H1 (cell line): ENCODE results near the gene SPAG16. TPM values are rescaled to one million over a fixed set of nuclear protein-coding genes. Genes with fewer than 3 reads are reported as not detected.

ENCODE experiments used
- CTCF ChIA-PET: fragments of 300-600 bp; sonication (Branson Sonifier 250); formaldehyde crosslinking; loops from one replicate; lab custom pipeline; 2021; ENCODE audit not compliant: partially characterized antibody; lab: Charles Lee
- POLR2A ChIA-PET: fragments of 300-600 bp; sonication (Branson Sonifier 250); formaldehyde crosslinking; loops from one replicate; lab custom pipeline; 2021; ENCODE audit warnings: inconsistent platforms; ENCODE audit not compliant: partially characterized antibody; lab: Charles Lee
- DNase-seq, 2 experiments: peaks; one replicate each; pipeline versions ENCODE4 v3.0.0 to v3.0.0-alpha.2; 2010 to 2022; ENCODE audit warnings: low spot score in 2 of 2, low read depth in 1 of 2, mixed read lengths in 1 of 2
- FAIRE-seq: peaks from 2 replicates; lab custom pipeline; 2011; peaks lifted over from hg19 to GRCh38; lab: Jason Lieb, UNC
- H2AFZ ChIP-seq: 2 replicates; pipeline ENCODE4 v1.8.1; 2012; ENCODE audit warnings: low read length, inconsistent platforms
- H2AK5ac ChIP-seq: 2 replicates; pipeline ENCODE4 v1.6.1; 2013; ENCODE audit warnings: low read depth, low read length
- H2BK120ac ChIP-seq: replicated peaks from 2 replicates; pipeline ENCODE3; 2013; ENCODE audit warnings: low read depth, low read length, inconsistent platforms
- H2BK12ac ChIP-seq: 2 replicates; pipeline ENCODE4 v1.6.1; 2013; ENCODE audit warnings: low read depth, low read length
- H2BK15ac ChIP-seq: 2 replicates; pipeline ENCODE4 v1.6.1; 2013; ENCODE audit warnings: low read length
- H2BK20ac ChIP-seq: 2 replicates; pipeline ENCODE4 v1.6.1; 2013; ENCODE audit warnings: low read length
- H2BK5ac ChIP-seq: 2 replicates; pipeline ENCODE4 v1.6.1; 2013; ENCODE audit warnings: low read depth, low read length
- H3K14ac ChIP-seq: 2 replicates; pipeline ENCODE4 v1.6.1; 2013; ENCODE audit warnings: inconsistent platforms; ENCODE audit not compliant: insufficient read length
- H3K18ac ChIP-seq: 2 replicates; pipeline ENCODE4 v1.6.1; 2013; ENCODE audit warnings: low read length; ENCODE audit errors: extremely low read depth
- H3K23ac ChIP-seq: 2 replicates; pipeline ENCODE4 v1.6.1; 2013; ENCODE audit warnings: inconsistent platforms; ENCODE audit not compliant: insufficient read length
- H3K23me2 ChIP-seq: 2 replicates; pipeline ENCODE4 v1.6.1; 2013; ENCODE audit warnings: low read depth, low read length
- H3K27ac ChIP-seq: 2 replicates; pipeline ENCODE4 v1.6.1; 2011; ENCODE audit warnings: low read depth, low read length, inconsistent platforms
- H3K27me3 ChIP-seq, 4 experiments: replicated peaks in 1 of 4; 1 replicate in 1 of 4; 2 replicates in 3 of 4; pipeline versions ENCODE4 v1.6.1 to v1.8.1; 2011 to 2013; ENCODE audit warnings: low read length in 3 of 4, mild to moderate bottlenecking in 3 of 4, inconsistent platforms in 2 of 4, mixed read lengths in 2 of 4, moderate library complexity in 1 of 4; ENCODE audit not compliant: control insufficient read depth in 3 of 4, insufficient read depth in 3 of 4; ENCODE audit errors: extremely low read depth in 1 of 4
- H3K36me3 ChIP-seq, 4 experiments: 2 replicates each; pipeline versions ENCODE4 v1.6.1 to v1.8.1; 2011 to 2013; ENCODE audit warnings: mild to moderate bottlenecking in 4 of 4, low read length in 3 of 4, moderate library complexity in 2 of 4, control low read depth in 1 of 4, inconsistent platforms in 1 of 4; ENCODE audit not compliant: insufficient read depth in 4 of 4, control insufficient read depth in 2 of 4
- H3K4ac ChIP-seq: replicated peaks from 2 replicates; pipeline ENCODE3; 2013; ENCODE audit warnings: low read length, low read depth, mixed read lengths, inconsistent platforms; ENCODE audit not compliant: insufficient read length
- H3K4me1 ChIP-seq, 4 experiments: replicated peaks in 1 of 4; 1 replicate in 1 of 4; 2 replicates in 3 of 4; pipeline versions ENCODE4 v1.6.1 to v1.8.1; 2011 to 2013; ENCODE audit warnings: low read length in 3 of 4, inconsistent platforms in 2 of 4, mixed read lengths in 1 of 4; ENCODE audit not compliant: insufficient read depth in 4 of 4, control insufficient read depth in 3 of 4
- H3K4me2 ChIP-seq, 2 experiments: 2 replicates each; pipeline versions ENCODE4 v1.6.1 to v1.8.1; 2011 to 2013; ENCODE audit warnings: low read depth in 2 of 2, low read length in 2 of 2, control low read depth in 1 of 2, inconsistent platforms in 1 of 2, mild to moderate bottlenecking in 1 of 2; ENCODE audit not compliant: insufficient read depth in 1 of 2
- H3K4me3 ChIP-seq, 4 experiments: fragments of 200-600, 300-600 bp in 1 of 4; sonication (generic), shearing (Covaris generic), sonication (Bioruptor Twin) in 1 of 4; 2 replicates each; pipeline versions ENCODE4 v1.5.1 to v1.8.1; 2011 to 2016; ENCODE audit warnings: low read length in 4 of 4, low read depth in 3 of 4, control low read depth in 2 of 4, inconsistent platforms in 2 of 4, mild to moderate bottlenecking in 2 of 4, mixed read lengths in 1 of 4, moderate library complexity in 1 of 4; ENCODE audit not compliant: insufficient read depth in 2 of 4; ENCODE audit errors: extremely low read depth in 1 of 4
- H3K56ac ChIP-seq: replicated peaks from 2 replicates; pipeline ENCODE3; 2013; ENCODE audit warnings: low read depth, mild to moderate bottlenecking, mixed read lengths, low read length, inconsistent platforms; ENCODE audit not compliant: insufficient read length
- H3K79me1 ChIP-seq: 2 replicates; pipeline ENCODE4 v1.6.1; 2013; ENCODE audit warnings: low read depth, low read length, control low read depth
- H3K79me2 ChIP-seq, 2 experiments: 2 replicates each; pipeline versions ENCODE4 v1.6.1 to v1.8.1; 2012 to 2013; ENCODE audit warnings: low read length in 2 of 2, mild to moderate bottlenecking in 2 of 2, inconsistent platforms in 1 of 2; ENCODE audit not compliant: insufficient read depth in 2 of 2, control insufficient read depth in 1 of 2
- H3K9ac ChIP-seq, 4 experiments: replicated peaks in 1 of 4; 1 replicate in 1 of 4; 2 replicates in 3 of 4; pipeline versions ENCODE4 v1.6.1 to v1.8.1; 2011 to 2013; ENCODE audit warnings: low read depth in 3 of 4, low read length in 3 of 4, control low read depth in 2 of 4, mild to moderate bottlenecking in 2 of 4, moderate library complexity in 2 of 4, inconsistent platforms in 1 of 4; ENCODE audit errors: extremely low read depth in 1 of 4
- H3K9me3 ChIP-seq, 2 experiments: 2 replicates each; pipeline versions ENCODE4 v1.6.1 to v1.8.1; 2012 to 2013; ENCODE audit warnings: mild to moderate bottlenecking in 2 of 2, moderate library complexity in 2 of 2, control low read depth in 1 of 2, inconsistent platforms in 1 of 2, low read depth in 1 of 2, low read length in 1 of 2, mixed read lengths in 1 of 2; ENCODE audit not compliant: insufficient read depth in 2 of 2
- H4K20me1 ChIP-seq, 2 experiments: replicated peaks in 1 of 2; 2 replicates each; pipeline versions ENCODE3 to v1.8.1; 2011 to 2013; ENCODE audit warnings: inconsistent platforms in 2 of 2, low read length in 2 of 2, mild to moderate bottlenecking in 1 of 2; ENCODE audit not compliant: insufficient read depth in 2 of 2, control insufficient read depth in 1 of 2
- H4K5ac ChIP-seq: 2 replicates; pipeline ENCODE4 v1.6.1; 2013; ENCODE audit warnings: low read length, low read depth, mixed read lengths, inconsistent platforms; ENCODE audit not compliant: insufficient read length
- H4K8ac ChIP-seq: 2 replicates; pipeline ENCODE4 v1.8.0; 2013; ENCODE audit warnings: mild to moderate bottlenecking, moderate library complexity, low read length, inconsistent platforms; ENCODE audit not compliant: insufficient read depth; ENCODE audit errors: extremely low read depth
- H4K91ac ChIP-seq: replicated peaks from 2 replicates; pipeline ENCODE3; 2013; ENCODE audit warnings: low read length, mixed read lengths, inconsistent platforms; ENCODE audit not compliant: insufficient read length
- TBP ChIP-seq: IDR thresholded peaks from 2 replicates; pipeline ENCODE4 v1.6.1; 2011; ENCODE audit warnings: low read depth, low read length, improper control_type of control experiment
- WGBS, 2 experiments: shearing (Covaris generic) in 1 of 2; methylation state at CpG; one replicate each; pipeline versions ENCODE4 v1.1.6 to v1.1.7; 2013 to 2015; ENCODE audit warnings: low lambda C conversion rate in 2 of 2, mixed read lengths in 2 of 2, inconsistent platforms in 1 of 2, low coverage in 1 of 2, missing lambda C conversion rate in 1 of 2; ENCODE audit not compliant: insufficient replicate concordance in 2 of 2, insufficient coverage in 1 of 2, insufficient read length in 1 of 2; ENCODE audit errors: extremely low coverage in 1 of 2, missing lambda C conversion rate in 1 of 2; 5-methylcytosine and 5-hydroxymethylcytosine counted together
- polyA plus RNA-seq, 7 experiments: library from polyadenylated mRNA; depleted of rRNA in 3 of 7; stranded (reverse) in 5 of 7; unstranded in 2 of 7; fragments of >200 nt in 5 of 7; fragments of 200-250 nt in 2 of 7; gene quantifications; 1 replicate in 5 of 7; 2 replicates in 1 of 7; 4 replicates in 1 of 7; pipeline versions ENCODE4 v1.2.1 to v1.2.3, GENCODE V29; 2011 to 2013; ENCODE audit warnings: missing spikeins in 2 of 7, mixed read lengths in 2 of 7
- total RNA-seq: library from RNA; stranded (reverse); fragmentation: NEBNext Ultra II Directional; extraction: Animal tissue kit (Norgen Biotek cat#: 25700); gene quantifications from 2 replicates; pipeline ENCODE4 v1.2.1, GENCODE V29; 2021

The SPAG16 gene
- total and polyA plus RNA-seq, 2 of the 8 experiments (the other 6 are each of a cell fraction or from before 2014, with no cell fraction given), result 6.0 to 14.9 TPM

DNA sequence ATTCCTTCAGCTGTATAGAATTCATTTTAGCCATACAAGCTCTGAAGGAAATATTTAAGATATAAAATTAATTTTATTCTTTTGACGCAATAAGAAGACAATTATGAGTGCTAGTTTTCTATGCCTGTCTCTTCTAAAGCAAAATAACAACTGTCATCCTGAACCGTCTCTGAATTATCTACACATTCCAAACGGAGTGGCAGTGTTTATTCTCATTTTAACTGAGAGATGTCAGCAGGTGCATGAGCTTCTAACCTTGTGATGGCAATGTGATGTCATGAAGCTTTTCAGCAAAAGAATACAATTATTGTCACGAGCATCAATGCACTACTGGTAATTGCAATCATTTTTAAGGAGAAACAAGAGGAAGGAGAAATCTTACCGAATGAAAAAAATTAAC is 274.8 kb downstream of the SPAG16 start:
- FAIRE-seq, result no peak
- Histone ChIP-seq H3K4me3 (no peak overlapping the region), H2BK15ac (no peak overlapping the region), H4K20me1 (no peaks in the 10 kb centered on the region), H4K5ac (no peak overlapping the region), H2BK20ac (no peak overlapping the region), H3K18ac (no peak overlapping the region), H2BK5ac (no peak overlapping the region), H3K79me1 (no peaks in the 10 kb centered on the region), H3K9me3 (no peaks in the 10 kb centered on the region), H4K91ac (no peak overlapping the region), H4K8ac (no peak overlapping the region), H3K14ac (no peak overlapping the region), H3K4me1 (no peaks in the 10 kb centered on the region), H2AK5ac (no peak overlapping the region), H3K23ac (no peak overlapping the region), H2BK12ac (no peak overlapping the region), H3K36me3 (no peaks in the 10 kb centered on the region), H3K27ac (no peak overlapping the region), H2AFZ (no peak overlapping the region), H3K9ac (no peak overlapping the region), H3K79me2 (no peaks in the 10 kb centered on the region), H3K4ac (no peak overlapping the region), H3K56ac (no peak overlapping the region), H3K23me2 (no peaks in the 10 kb centered on the region), H3K4me2 (no peak overlapping the region), H3K27me3 (no peaks in the 10 kb centered on the region), H2BK120ac (no peak overlapping the region)
- CTCF ChIA-PET, result no interaction called here
- 86% methylated on average over 5 of the region's 5 CpGs; no CpG with 5 or more reads in 1 of the 2 experiments for WGBS, 2 experiments
- DNase-seq, result no peak
- TF ChIP-seq TBP, result no peak
- POLR2A ChIA-PET, result no interaction called here
